K562 (cell line): ENCODE measurements around the gene UBE2L6. TPM values are rescaled to one million over a fixed set of nuclear protein-coding genes. Genes with fewer than 3 reads are reported as not detected.

Experiments used
- ATAC-seq: fragments of 200-7000 bp; cut with Tn5 transposase; 3 replicates; pipeline ENCODE4 v1.9.1; 2020; ENCODE audit warnings: moderate library complexity
- BruUV-seq: library from RNA; stranded (reverse); fragments of 400-500 nt; replicated peaks from 2 replicates; lab custom pipeline; 2021; lab: Mats Ljungman, UMichigan
- CTCF ChIA-PET: fragments of 300-600 bp; formaldehyde crosslinking; extraction: SDS; loops from one replicate; lab custom pipeline; 2021; ENCODE audit warnings: low intra/inter-chr PET ratio; lab: Yijun Ruan, JAX
- POLR2A ChIA-PET: fragments of 300-600, 350-650 bp; sonication (Branson Sonifier 250); formaldehyde crosslinking; extraction: SDS; loops from one replicate; lab custom pipeline; 2021; ENCODE audit warnings: antibody characterized with exemption, inconsistent platforms; lab: Yijun Ruan, JAX
- DNase-seq, 4 experiments: peaks; one replicate each; pipeline versions ENCODE4 v3.0.0 to v3.0.0-alpha.2; 2011 to 2018; ENCODE audit warnings: low spot score in 3 of 4, mixed read lengths in 3 of 4; ENCODE audit errors: extremely low read depth in 1 of 4
- FAIRE-seq: peaks from 2 replicates; lab custom pipeline; 2011; peaks lifted over from hg19 to GRCh38; lab: Jason Lieb, UNC
- H2AFZ ChIP-seq: 2 replicates; pipeline ENCODE4 v1.6.0; 2011; ENCODE audit warnings: low read depth, low read length, control low read depth, inconsistent platforms
- H3K27ac ChIP-seq: fragments of 200-600 bp; 3 replicates; pipeline ENCODE4 v1.8.0; 2011; ENCODE audit warnings: low read depth, mild to moderate bottlenecking, control low read depth, inconsistent platforms, low read length, moderate library complexity, mixed read lengths; ENCODE audit errors: extremely low read depth
- H3K27me3 ChIP-seq, 2 experiments: fragments of 300-600 bp in 1 of 2; 2 replicates in 1 of 2; 3 replicates in 1 of 2; pipeline versions ENCODE4 v1.6.0 to v1.8.0; 2011; ENCODE audit warnings: inconsistent platforms in 2 of 2, low read length in 2 of 2, mild to moderate bottlenecking in 1 of 2, mixed read lengths in 1 of 2, moderate library complexity in 1 of 2; ENCODE audit not compliant: control insufficient read depth in 2 of 2, insufficient read depth in 2 of 2
- H3K36me3 ChIP-seq: fragments of 300-600 bp; 3 replicates; pipeline ENCODE4 v1.8.0; 2011; ENCODE audit warnings: mild to moderate bottlenecking, low read length, inconsistent platforms; ENCODE audit not compliant: control insufficient read depth, insufficient read depth
- H3K4me1 ChIP-seq, 2 experiments: fragments of 200-600 bp in 1 of 2; replicated peaks in 1 of 2; 2 replicates in 1 of 2; 3 replicates in 1 of 2; pipeline versions ENCODE4 v1.5.1 to v1.8.0; 2011; ENCODE audit warnings: inconsistent platforms in 2 of 2, low read length in 2 of 2, mild to moderate bottlenecking in 1 of 2, mixed read lengths in 1 of 2, moderate library complexity in 1 of 2; ENCODE audit not compliant: control insufficient read depth in 2 of 2, insufficient read depth in 2 of 2
- H3K4me2 ChIP-seq: 2 replicates; pipeline ENCODE4 v1.6.1; 2011; ENCODE audit warnings: low read length, control low read depth, inconsistent platforms, mixed read lengths; ENCODE audit not compliant: insufficient read depth
- H3K4me3 ChIP-seq: fragments of 200-600 bp; sonication (generic), shearing (Covaris generic); 2 replicates; pipeline ENCODE4 v1.5.1; 2016; ENCODE audit warnings: control low read depth, inconsistent platforms
- H3K79me2 ChIP-seq: fragments of 200-600 bp; 3 replicates; pipeline ENCODE4 v1.8.0; 2011; ENCODE audit warnings: low read length, inconsistent platforms; ENCODE audit not compliant: control insufficient read depth, insufficient read depth
- H3K9ac ChIP-seq, 2 experiments: 2 replicates each; pipeline versions ENCODE4 v1.6.0 to v1.6.1; 2011; ENCODE audit warnings: low read depth in 2 of 2, low read length in 2 of 2, control low read depth in 1 of 2, inconsistent platforms in 1 of 2, mild to moderate bottlenecking in 1 of 2, mixed read lengths in 1 of 2; ENCODE audit not compliant: insufficient read depth in 1 of 2
- H3K9me1 ChIP-seq: one replicate; pipeline ENCODE4 v1.6.0; 2011; ENCODE audit warnings: inconsistent platforms, mild to moderate bottlenecking, low read length, moderate library complexity; ENCODE audit not compliant: control insufficient read depth, insufficient read depth
- H3K9me3 ChIP-seq: replicated peaks from 2 replicates; pipeline ENCODE4 v1.5.1; 2011; ENCODE audit warnings: low read depth, low read length, inconsistent platforms; ENCODE audit not compliant: control insufficient read depth, insufficient read depth
- H4K20me1 ChIP-seq: replicated peaks from 2 replicates; pipeline ENCODE4 v1.6.1; 2011; ENCODE audit warnings: low read length, inconsistent platforms, mixed read lengths; ENCODE audit not compliant: control insufficient read depth, insufficient read depth
- CEBPB ChIP-seq: fragments of 450-650 bp; IDR thresholded peaks from 2 replicates; pipeline ENCODE4 v1.6.1; 2016; ENCODE audit warnings: missing genetic modification characterization, missing compliant biosample characterization
- KDM2B ChIP-seq: fragments of 250-450 bp; sonication (Bioruptor Pico); IDR thresholded peaks from 2 replicates; pipeline ENCODE4 v1.8.0; 2021; ENCODE audit warnings: mild to moderate bottlenecking, moderate library complexity
- PTTG1 ChIP-seq: fragments of 450-650 bp; IDR thresholded peaks from 2 replicates; pipeline ENCODE4 v1.6.1; 2016; ENCODE audit warnings: low read depth, mild to moderate bottlenecking, missing genetic modification characterization, missing compliant biosample characterization
- RBM22 ChIP-seq: fragments of 200-400 bp; formaldehyde crosslinking; IDR thresholded peaks from 2 replicates; pipeline ENCODE4 v1.6.1; 2018; ENCODE audit warnings: low read length, low read depth; ENCODE audit not compliant: poor library complexity, severe bottlenecking
- ZNF184 ChIP-seq: sonication (generic); formaldehyde crosslinking; IDR thresholded peaks from 2 replicates; pipeline ENCODE4 v1.5.0; 2020; ENCODE audit warnings: missing genetic modification reagents
- ZNF347 ChIP-seq: fragments of 450-650 bp; formaldehyde crosslinking; IDR thresholded peaks from 2 replicates; pipeline ENCODE4 v1.4.0; 2020; ENCODE audit warnings: low read depth, mild to moderate bottlenecking, moderate library complexity
- ZNF445 ChIP-seq: fragments of 250-450 bp; sonication (Bioruptor Pico); IDR thresholded peaks from 2 replicates; pipeline ENCODE4 v1.4.0; 2020; ENCODE audit warnings: low read depth, mild to moderate bottlenecking, moderate library complexity
- WGBS: fragments of 100-300 bp; shearing (Covaris generic); methylation state at CpG from one replicate; pipeline ENCODE4 v1.1.6; 2016; ENCODE audit warnings: low coverage, mixed read lengths; ENCODE audit not compliant: insufficient coverage; ENCODE audit errors: missing lambda C conversion rate; 5-methylcytosine and 5-hydroxymethylcytosine counted together
- in situ Hi-C: fragments of 300-500 bp; cut with MboI; formaldehyde crosslinking; loops from 4 replicates; pipeline ENCODE4 v1.15.0; 2018; ENCODE audit warnings: inconsistent platforms, mixed read lengths
- intact Hi-C: fragments of 100-400 bp; cut with micrococcal nuclease; formaldehyde crosslinking; loops from 2 replicates; pipeline ENCODE4 v1.14.2; 2022
- polyA plus RNA-seq, 8 experiments: library from polyadenylated mRNA; depleted of rRNA in 4 of 8; stranded (reverse) in 5 of 8; unstranded in 3 of 8; fragments of >200 nt; fragmentation: Nextera tagmentation in 2 of 8; fragmentation: Illumina TruSeq in 1 of 8; extraction: Ambion mirVana in 2 of 8; extraction: Trizol in 1 of 8; gene quantifications; 2 replicates each; pipeline versions ENCODE4 v1.2.1 to v1.2.3, GENCODE V29; 2011 to 2014; ENCODE audit warnings: inconsistent platforms in 1 of 8, missing spikeins in 1 of 8
- total RNA-seq, 7 experiments: library from RNA; depleted of rRNA in 6 of 7; stranded (reverse); fragments of >200 nt in 6 of 7; fragmentation: Illumina TruSeq in 2 of 7; extraction: Trizol in 2 of 7; gene quantifications; 2 replicates each; pipeline versions ENCODE4 v1.2.1 to v1.2.3, GENCODE V29; 2011 to 2021; ENCODE audit warnings: low replicate concordance in 1 of 7
- TF ChIP-seq, protein P1 (sequence below): fragments of 200-800 bp; sonication (Bioruptor generic); IDR thresholded peaks from 2 replicates; pipeline ENCODE4 v1.6.1; 2017; ENCODE audit warnings: missing genetic modification characterization, missing compliant biosample characterization

The UBE2L6 gene
- total and polyA plus RNA-seq, 9 of the 15 experiments (the other 6 are each of a cell fraction or from before 2014, with no cell fraction given), result 5.9 to 24.9 (median 9.7) TPM

GRCh38 chr11:57551941-57552340 lies 15.5 kb downstream of the UBE2L6 start:
- POLR2A ChIA-PET, result interaction anchor here (0.6 kb wide), 1 partner anchor 472 kb away, joined by 3 read pairs; the partner anchor contains the start of gene OR9Q1
- BruUV-seq, result TSS peak; percentile 59

More at GRCh38 chr11:57551941-57552340, 15.5 kb downstream of the UBE2L6 start:
- Histone ChIP-seq H3K4me2 (no peak overlapping the region), H2AFZ (no peak overlapping the region), H3K9me1 (no peaks in the 10 kb centered on the region), H3K36me3 (no peaks in the 10 kb centered on the region), H3K79me2 (no peaks in the 10 kb centered on the region), H3K4me1 (peaks cover 5 to 14% of the 10 kb centered on the region in 2 experiments; a peak in 3 of 5 replicates), H3K4me3 (no peak overlapping the region), H3K27ac (no peak overlapping the region), H3K9me3 (no peaks in the 10 kb centered on the region), H4K20me1 (no peaks in the 10 kb centered on the region), H3K9ac (0 out of 4 replicates have a peak overlapping the region, but pooled peaks of 1 of the 2 experiments have one; percentile 1), H3K27me3 (no peaks in the 10 kb centered on the region)
- CTCF ChIA-PET, result no interaction called here
- intact Hi-C loops, result no loop called here
- DNase-seq (no peak), FAIRE-seq (no peak), ATAC-seq (no peak)
- in situ Hi-C loops, result no loop called here
- TF ChIP-seq ZNF184 (CRISPR knock-in tag), result no peak
- TF ChIP-seq CEBPB (tag), result no peak
- TF ChIP-seq ZNF347 (CRISPR knock-in tag), result no peak
- TF ChIP-seq ZNF445 (CRISPR knock-in tag), result no peak
- no peak for TF ChIP-seq KDM2B (CRISPR knock-in tag)
- no peak for TF ChIP-seq PTTG1 (tag)
- no peak for TF ChIP-seq RBM22
- TF ChIP-seq, protein P1, sequence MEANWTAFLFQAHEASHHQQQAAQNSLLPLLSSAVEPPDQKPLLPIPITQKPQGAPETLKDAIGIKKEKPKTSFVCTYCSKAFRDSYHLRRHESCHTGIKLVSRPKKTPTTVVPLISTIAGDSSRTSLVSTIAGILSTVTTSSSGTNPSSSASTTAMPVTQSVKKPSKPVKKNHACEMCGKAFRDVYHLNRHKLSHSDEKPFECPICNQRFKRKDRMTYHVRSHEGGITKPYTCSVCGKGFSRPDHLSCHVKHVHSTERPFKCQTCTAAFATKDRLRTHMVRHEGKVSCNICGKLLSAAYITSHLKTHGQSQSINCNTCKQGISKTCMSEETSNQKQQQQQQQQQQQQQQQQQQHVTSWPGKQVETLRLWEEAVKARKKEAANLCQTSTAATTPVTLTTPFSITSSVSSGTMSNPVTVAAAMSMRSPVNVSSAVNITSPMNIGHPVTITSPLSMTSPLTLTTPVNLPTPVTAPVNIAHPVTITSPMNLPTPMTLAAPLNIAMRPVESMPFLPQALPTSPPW (CRISPR knock-in tag), result no peak
- 77% methylated on average over 3 of the region's 4 CpGs for WGBS
